ENCODE data around the gene CTTNBP2NL.
"Not testable (repeated sequence)": the region's sequence is repeated elsewhere in the genome, so short reads cannot be mapped to it uniquely, and the experiment has no call there.

Gene CTTNBP2NL

DNA sequence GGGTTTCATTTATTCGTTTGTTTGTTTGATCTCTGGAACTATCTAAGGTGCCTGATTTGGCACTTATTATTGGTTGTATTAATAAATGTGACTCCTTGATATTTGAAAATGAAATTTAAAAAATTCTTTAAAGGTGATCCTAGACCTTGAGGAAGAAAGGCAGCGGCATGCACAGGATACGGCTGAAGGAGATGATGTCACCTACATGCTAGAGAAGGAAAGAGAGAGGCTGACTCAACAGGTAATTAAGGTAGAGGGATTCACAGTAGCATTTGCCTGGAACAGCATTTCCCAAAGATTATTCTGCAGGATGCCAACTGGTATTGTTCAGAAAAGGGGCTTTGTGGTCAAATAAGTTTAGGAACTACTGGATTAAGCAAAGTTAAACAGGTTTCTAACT, 58.3 kb downstream of the CTTNBP2NL start:
- DNase-seq (ENCODE audit: insufficient read length), result no peak
- FAIRE-seq, result no peak
- TF ChIP-seq POLR2A (IDR thresholded peaks at IDR 0.05; ENCODE audit: low read depth, low read length) (no peak), TAF1 (IDR thresholded peaks at IDR 0.05; ENCODE audit: borderline replicate concordance, low read depth, low read length) (no peak), POLR2AphosphoS5 (IDR thresholded peaks at IDR 0.05; ENCODE audit: low read depth, low read length) (no peak)

DNA sequence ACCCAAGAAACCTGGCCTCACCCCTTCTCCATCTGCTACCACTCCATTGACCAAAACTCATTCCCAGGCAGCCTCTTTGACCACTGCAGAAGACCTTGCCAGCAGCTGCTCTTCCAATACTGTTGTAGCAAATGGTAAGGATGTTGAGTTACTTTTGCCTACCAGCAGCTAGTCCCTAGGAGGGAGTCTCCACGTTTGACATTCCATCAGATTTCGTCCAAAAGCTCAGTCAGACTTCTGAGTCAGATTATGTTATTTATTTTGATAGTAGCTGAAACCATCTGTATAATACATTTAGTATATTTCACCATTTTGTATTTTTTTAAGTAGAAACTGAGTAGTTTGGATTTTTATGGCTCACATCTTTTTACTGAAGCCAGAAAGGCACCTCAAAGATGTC, 61.2 kb downstream of the CTTNBP2NL start:
- no peak for DNase-seq (ENCODE audit: insufficient read length)
- TF ChIP-seq TAF1 (IDR thresholded peaks at IDR 0.05; ENCODE audit: borderline replicate concordance, low read depth, low read length) (no peak), POLR2A (IDR thresholded peaks at IDR 0.05; ENCODE audit: low read depth, low read length) (no peak), POLR2AphosphoS5 (IDR thresholded peaks at IDR 0.05; ENCODE audit: low read depth, low read length) (no peak)
- no peak for FAIRE-seq

DNA sequence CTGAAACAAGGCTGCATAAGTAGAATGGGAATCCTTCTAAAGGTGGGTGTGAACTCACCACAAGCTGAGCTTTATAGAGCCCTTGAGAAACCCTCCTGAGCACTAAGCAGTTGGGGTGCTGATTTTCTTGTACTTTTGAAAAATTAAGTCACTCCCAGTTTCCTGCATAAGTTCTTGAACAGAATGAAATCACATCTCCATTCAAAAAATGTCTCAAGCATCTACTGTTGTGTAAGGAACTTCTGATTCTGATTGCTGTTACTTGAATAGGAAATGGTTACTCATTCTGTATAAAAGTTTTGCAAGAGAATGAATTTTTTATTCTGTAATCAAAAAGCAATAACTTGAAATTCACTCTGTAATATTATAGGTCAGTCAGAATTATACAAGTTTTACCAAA, 61.9 kb downstream of the CTTNBP2NL start:
- TF ChIP-seq POLR2AphosphoS5 (IDR thresholded peaks at IDR 0.05; ENCODE audit: low read depth, low read length) (no peak), POLR2A (IDR thresholded peaks at IDR 0.05; ENCODE audit: low read depth, low read length) (no peak), TAF1 (IDR thresholded peaks at IDR 0.05; ENCODE audit: borderline replicate concordance, low read depth, low read length) (no peak)
- FAIRE-seq (no peak), DNase-seq (ENCODE audit: insufficient read length) (no peak)

DNA sequence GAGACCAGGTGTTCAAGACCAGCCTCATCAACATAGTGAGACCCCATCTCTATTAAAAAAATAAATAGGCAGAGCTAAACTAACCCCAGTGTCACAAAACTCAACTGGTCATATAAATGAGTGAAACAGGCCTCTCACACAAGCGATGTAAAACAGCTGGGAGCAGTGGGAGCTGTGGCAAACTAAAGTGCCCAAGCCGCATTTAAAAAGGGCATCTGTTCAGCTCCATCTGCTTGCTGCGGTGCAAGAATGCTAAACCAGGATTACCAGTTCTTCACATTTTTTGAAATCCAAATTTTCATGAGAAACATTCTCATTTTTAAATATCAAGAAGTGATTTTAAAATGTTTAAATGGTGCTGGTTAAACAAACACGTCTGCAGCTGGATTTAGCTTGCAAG, 62.7 kb downstream of the CTTNBP2NL start:
- DNase-seq (ENCODE audit: insufficient read length) (no peak), FAIRE-seq (no peak)
- TF ChIP-seq TAF1 (IDR thresholded peaks at IDR 0.05; ENCODE audit: borderline replicate concordance, low read depth, low read length), result no peak
- TF ChIP-seq POLR2A (IDR thresholded peaks at IDR 0.05; ENCODE audit: low read depth, low read length), result no peak
- no peak for TF ChIP-seq POLR2AphosphoS5 (IDR thresholded peaks at IDR 0.05; ENCODE audit: low read depth, low read length)

DNA sequence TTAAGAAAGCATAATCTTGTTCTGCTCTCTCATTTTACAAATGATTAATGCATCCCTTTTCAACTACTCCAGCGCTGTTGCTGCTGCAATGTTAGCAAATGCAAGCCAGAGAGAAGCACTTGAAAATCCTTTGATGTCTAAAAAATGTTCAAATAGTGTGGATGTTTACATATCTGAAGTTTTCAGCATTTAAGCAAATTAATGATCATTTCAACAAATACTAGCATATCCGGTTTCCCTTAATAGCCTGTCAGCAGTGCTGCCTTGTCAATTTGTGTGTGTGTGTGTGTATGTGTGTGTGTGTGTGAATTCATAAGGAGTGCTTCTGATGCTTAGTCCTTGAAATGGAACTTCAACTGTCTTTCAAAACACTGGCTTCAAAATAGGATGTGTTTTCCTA, 64.6 kb downstream of the CTTNBP2NL start:
- no peak for TF ChIP-seq TAF1 (IDR thresholded peaks at IDR 0.05; ENCODE audit: borderline replicate concordance, low read depth, low read length)
- no peak for TF ChIP-seq POLR2AphosphoS5 (IDR thresholded peaks at IDR 0.05; ENCODE audit: low read depth, low read length)
- no peak for TF ChIP-seq POLR2A (IDR thresholded peaks at IDR 0.05; ENCODE audit: low read depth, low read length)
- FAIRE-seq (no peak), DNase-seq (ENCODE audit: insufficient read length) (no peak)

DNA sequence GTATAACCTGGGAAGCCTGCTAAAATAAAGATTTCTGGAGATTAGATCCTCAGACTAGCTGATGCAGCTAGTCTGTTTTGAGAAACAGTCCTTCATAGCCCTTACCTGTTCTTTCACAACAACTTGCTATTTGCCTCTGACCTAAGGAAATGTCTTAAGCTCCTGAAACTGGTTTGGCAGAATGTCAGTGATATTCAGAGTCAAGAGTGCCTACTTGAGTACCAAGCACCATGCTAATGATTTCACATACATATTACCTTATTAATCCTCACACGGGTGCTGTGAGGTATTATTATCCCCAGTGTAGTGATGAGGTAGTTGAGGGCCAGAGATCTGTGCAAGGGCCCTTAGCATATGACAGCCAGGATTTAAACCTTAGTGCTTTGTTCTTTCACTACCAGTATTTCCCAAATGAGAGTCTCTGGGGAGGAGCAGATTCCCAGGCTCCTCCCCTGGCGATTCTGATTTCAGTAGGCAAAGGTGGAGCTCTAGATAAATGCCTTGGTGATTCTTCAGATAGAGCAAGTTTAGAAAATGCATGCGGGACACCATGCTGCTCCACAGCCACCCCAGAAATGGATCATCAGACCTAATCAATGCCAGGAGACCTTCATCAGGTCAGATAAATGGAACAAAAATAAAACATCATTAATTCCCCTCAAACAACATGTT, 65.3 kb downstream of the CTTNBP2NL start:
- TF ChIP-seq TAF1 (IDR thresholded peaks at IDR 0.05; ENCODE audit: borderline replicate concordance, low read depth, low read length) (no peak), POLR2AphosphoS5 (IDR thresholded peaks at IDR 0.05; ENCODE audit: low read depth, low read length) (no peak), POLR2A (IDR thresholded peaks at IDR 0.05; ENCODE audit: low read depth, low read length) (no peak)
- DNase-seq (ENCODE audit: insufficient read length), result no peak

DNA sequence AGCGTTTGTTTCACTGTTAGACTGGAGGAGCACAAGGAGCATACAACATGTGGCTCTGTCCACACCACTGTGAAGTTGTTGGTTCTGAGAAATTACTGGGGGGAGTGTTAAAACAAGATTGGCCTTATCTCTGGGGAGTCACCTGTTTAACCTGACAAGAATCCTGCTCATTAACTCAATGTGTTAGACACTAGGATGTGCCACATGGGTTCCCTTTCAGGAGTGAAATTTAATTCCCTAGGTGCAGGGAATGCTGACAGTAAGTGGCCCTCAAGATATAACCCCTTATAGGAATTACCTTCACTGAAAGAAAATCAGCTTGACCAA, 66.9 kb downstream of the CTTNBP2NL start:
- no peak for DNase-seq (ENCODE audit: insufficient read length)
- TF ChIP-seq POLR2AphosphoS5 (IDR thresholded peaks at IDR 0.05; ENCODE audit: low read depth, low read length) (no peak), TAF1 (IDR thresholded peaks at IDR 0.05; ENCODE audit: borderline replicate concordance, low read depth, low read length) (no peak), POLR2A (IDR thresholded peaks at IDR 0.05; ENCODE audit: low read depth, low read length) (no peak)
- FAIRE-seq, result no peak

More for the DNA sequence above, 65.3 kb downstream of the CTTNBP2NL start:
- FAIRE-seq, result no peak

DNA sequence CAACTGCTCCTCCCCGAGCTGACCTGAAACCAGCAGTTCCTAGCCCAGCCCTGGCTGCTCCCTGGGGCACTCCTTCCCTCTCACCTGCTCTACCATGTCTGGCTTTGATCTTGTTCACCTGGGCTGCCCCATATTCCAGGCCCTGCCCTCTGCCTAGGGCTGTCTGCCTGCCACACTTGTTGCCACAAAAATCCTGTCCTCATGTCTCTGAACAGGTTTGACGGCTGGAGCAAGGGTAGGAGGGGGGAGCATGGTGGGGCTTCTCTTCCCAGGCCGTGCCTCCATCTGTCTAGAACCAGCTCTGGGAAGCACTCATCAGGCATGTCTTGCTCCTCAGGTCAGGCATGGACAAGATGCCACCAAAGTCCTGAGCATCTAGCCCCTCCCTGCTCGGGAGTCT, 68.5 kb downstream of the CTTNBP2NL start:
- no peak for TF ChIP-seq TAF1 (IDR thresholded peaks at IDR 0.05; ENCODE audit: borderline replicate concordance, low read depth, low read length)
- no peak for TF ChIP-seq POLR2A (IDR thresholded peaks at IDR 0.05; ENCODE audit: low read depth, low read length)
- no peak for TF ChIP-seq POLR2AphosphoS5 (IDR thresholded peaks at IDR 0.05; ENCODE audit: low read depth, low read length)
- DNase-seq (ENCODE audit: insufficient read length) (no peak), FAIRE-seq (no peak)

DNA sequence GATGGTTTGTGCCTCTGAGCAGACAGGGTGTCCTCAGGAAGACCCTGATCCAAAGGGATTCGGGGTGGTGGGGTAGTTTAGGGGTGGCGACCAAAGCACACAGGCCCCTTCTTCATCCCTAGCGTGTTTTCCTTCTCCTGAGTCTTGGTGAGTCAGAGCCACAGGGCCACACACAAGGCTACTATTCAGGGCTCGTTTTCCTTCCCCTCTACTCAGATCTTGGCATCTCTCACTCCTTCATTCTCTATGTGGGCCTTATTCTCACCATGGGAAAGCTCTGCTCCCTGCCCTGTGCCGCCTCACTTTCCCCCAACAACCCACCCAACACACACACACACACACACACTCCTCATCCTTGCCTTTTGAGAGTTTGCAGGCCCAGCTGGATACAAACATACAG, 69.1 kb downstream of the CTTNBP2NL start:
- TF ChIP-seq TAF1 (IDR thresholded peaks at IDR 0.05; ENCODE audit: borderline replicate concordance, low read depth, low read length), result no peak
- no peak for TF ChIP-seq POLR2A (IDR thresholded peaks at IDR 0.05; ENCODE audit: low read depth, low read length)
- DNase-seq (ENCODE audit: insufficient read length), result no peak
- FAIRE-seq, result no peak

DNA sequence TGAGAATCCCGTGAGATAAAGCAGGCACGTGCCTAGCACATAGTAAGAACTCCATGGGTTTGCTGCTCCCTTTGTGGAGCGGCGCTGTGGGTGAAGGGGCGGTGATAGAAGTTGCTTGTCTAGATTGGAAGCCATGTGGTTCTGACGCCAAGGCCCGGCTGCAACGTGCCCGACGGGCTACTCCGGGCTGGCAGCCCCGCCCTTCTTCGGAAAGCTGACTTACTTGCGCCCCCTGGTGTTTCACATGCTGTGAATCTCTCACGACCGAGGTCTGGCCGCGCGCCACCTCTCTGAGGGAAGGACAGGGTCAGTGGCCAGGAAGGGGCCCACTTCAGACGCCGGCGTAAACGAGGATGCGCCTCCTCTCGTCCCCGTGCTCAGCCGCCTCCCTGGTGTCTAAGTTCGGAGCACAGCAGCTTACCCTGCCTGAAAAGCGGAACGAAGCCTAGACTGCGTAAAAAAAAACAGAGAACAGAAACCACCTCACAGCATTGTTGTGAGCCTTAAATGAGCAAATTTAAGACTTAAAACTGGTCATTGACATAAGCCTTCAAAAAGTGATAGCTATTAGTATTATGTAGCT, 70.2 kb downstream of the CTTNBP2NL start:
- peak; percentile 53 for DNase-seq (ENCODE audit: insufficient read length)
- FAIRE-seq, result peak; percentile 91
- TF ChIP-seq POLR2A (IDR thresholded peaks at IDR 0.05; ENCODE audit: low read depth, low read length) (peak; percentile 46; the same call in 1 of the 2 replicates), TAF1 (IDR thresholded peaks at IDR 0.05; ENCODE audit: borderline replicate concordance, low read depth, low read length) (no peak)

DNA sequence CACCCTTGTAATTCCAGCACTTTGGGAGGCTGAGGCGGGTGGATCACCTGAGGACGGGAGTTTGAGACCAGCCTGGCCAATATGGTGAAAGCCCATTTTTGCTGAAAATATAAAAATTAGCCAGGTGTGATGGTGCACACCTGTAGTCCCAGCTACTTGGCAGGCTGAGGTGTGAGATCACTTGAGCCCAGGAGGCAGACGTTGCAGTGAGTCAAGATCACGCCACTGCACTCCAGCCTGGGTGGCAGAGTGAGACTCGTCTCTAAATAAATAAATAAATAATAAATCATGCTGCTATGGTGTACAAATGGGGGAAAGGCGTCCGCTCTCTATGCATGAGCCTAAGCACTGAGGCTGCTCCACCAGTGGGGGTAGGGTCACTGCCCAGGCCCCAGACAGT, 74.3 kb downstream of the CTTNBP2NL start:
- not testable (repeated sequence) for FAIRE-seq; DNase-seq (ENCODE audit: insufficient read length)

DNA sequence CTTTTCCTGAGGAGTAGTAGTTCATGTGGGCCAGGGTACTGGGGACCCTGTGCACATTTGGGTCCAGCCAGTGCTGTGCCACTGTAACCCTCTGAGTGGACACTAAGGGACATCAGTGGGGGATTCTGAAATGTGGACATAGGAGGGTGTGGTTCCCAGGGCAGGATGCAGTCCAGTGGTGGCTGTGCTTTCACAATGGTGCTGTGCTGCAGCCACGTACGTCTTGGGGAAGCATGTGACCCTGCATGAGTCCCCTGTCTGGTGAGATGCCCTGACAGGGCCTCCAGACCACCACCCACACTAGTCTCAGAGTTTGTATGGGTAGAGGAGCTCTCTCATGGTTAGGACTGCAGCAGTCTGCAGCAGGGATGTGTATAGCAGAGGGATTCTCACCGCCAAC, 75.0 kb downstream of the CTTNBP2NL start:
- DNase-seq (ENCODE audit: insufficient read length) (no peak), FAIRE-seq (no peak)

More for the DNA sequence above, 75.0 kb downstream of the CTTNBP2NL start:
- TF ChIP-seq POLR2AphosphoS5 (IDR thresholded peaks at IDR 0.05; ENCODE audit: low read depth, low read length) (no peak), TAF1 (IDR thresholded peaks at IDR 0.05; ENCODE audit: borderline replicate concordance, low read depth, low read length) (no peak), POLR2A (IDR thresholded peaks at IDR 0.05; ENCODE audit: low read depth, low read length) (no peak)

Data from GM12892 (cell line).